Dedifferentiated amniotic fluid mesenchymal stem cell (primary cell): ENCODE results near the gene ABHD12B.

Experiments
- DNase-seq: peaks from one replicate; pipeline ENCODE4 v3.0.0-alpha.2; 2016; ENCODE audit errors: extremely low spot score

ABHD12B gene, protein sequence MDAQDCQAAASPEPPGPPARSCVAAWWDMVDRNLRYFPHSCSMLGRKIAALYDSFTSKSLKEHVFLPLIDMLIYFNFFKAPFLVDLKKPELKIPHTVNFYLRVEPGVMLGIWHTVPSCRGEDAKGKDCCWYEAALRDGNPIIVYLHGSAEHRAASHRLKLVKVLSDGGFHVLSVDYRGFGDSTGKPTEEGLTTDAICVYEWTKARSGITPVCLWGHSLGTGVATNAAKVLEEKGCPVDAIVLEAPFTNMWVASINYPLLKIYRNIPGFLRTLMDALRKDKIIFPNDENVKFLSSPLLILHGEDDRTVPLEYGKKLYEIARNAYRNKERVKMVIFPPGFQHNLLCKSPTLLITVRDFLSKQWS

DNA sequence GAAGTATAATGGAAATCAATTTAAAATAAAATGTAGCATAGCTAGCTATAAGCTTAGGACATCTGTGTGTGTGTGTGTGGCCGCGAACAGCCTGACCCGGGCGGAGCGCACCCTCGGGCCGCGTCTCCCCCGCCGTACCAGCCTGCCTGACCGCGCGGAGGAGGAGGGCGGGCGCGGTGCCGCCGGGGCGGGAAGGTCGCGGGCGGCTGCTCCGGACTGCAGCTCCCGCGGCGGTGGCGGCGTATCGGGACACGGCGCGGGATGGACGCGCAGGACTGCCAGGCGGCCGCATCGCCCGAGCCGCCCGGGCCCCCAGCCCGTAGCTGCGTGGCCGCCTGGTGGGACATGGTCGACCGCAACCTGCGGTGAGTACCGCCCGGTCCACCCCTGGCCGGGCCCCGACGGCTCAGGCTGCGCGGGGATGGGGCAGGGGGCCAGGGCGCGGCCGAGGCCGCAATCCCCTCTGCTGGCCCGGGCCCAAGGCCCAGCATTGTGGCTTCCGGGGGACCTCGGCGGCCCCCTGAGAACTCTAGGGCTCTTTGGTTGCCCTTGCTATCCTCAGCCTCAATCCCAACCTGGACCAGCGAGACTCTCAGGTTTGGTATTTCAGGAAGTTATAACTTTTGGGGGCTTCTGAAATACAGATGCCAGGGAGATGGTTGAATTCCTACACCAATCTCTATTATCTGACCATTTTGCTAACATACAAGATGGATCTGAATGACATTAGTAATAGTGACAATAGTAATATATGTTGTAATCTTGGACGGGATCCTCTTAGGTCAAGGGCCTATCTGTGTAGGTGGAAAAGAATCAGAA lies at the start of gene ABHD12B:
TSS of gene ABHD12B (plus strand) at position 140 of the 819 bp plus-strand sequence. CDS start at position 262, 122 bp downstream.
- DNase-seq = no peak

DNA sequence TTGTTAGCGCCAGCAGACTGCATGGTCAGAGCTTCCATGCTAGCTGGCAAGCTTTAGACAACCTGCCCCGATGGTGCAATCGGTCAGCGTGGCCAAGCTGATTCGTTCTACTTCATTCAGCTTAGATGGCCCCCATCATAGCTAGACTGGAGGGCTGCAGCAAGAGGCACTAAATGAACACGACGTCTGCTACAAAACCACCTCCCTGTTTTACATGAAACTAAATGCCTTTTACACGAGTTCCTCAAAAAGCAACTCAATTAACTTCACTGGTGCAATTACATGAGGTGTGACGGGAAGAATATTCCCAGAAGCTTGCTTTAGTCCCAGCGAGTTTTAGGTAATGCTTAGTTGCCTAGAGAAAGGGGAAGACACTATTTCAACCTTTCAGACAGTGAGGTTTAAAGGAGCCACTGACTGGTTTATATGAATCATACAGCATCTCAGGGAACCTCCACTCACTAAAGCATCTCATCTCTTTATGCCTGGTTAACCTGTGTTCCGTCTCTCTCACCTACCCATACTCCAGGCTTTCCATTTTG lies 49.3 kb upstream of the ABHD12B start:
- no peak for DNase-seq

DNA sequence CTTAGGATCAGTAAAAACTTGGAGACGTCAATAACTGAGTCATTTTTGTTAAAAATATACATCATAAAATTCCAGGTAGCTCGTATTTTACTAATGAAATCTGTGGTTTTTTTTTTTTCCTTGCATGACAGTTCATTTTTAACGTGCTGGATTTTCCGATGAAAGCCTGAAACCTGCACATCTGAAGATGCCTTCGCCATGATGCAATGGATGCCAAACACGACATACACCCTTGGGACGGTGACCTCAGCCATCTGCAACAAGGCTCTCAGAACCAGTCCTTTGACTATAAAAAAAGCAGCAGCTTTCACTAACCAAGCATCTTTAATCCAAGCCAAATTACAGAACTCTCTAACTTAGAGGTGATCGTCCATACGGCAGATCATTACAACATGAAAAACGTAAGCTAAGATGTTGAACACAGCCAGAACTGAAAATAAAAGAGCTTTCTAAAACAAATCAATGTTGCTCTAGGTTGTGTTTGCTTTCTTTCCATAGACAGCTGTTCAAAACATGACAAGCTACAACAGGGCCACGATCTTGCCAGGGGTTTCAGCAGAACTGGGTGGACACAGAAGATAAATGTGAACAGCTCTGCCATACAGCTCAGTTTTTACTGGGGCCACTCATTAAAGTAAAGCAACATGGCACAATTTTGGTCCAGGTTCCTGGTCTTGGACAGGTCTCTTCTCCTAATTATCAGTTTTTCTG lies 48.6 kb upstream of the ABHD12B start:
- DNase-seq = no peak

DNA sequence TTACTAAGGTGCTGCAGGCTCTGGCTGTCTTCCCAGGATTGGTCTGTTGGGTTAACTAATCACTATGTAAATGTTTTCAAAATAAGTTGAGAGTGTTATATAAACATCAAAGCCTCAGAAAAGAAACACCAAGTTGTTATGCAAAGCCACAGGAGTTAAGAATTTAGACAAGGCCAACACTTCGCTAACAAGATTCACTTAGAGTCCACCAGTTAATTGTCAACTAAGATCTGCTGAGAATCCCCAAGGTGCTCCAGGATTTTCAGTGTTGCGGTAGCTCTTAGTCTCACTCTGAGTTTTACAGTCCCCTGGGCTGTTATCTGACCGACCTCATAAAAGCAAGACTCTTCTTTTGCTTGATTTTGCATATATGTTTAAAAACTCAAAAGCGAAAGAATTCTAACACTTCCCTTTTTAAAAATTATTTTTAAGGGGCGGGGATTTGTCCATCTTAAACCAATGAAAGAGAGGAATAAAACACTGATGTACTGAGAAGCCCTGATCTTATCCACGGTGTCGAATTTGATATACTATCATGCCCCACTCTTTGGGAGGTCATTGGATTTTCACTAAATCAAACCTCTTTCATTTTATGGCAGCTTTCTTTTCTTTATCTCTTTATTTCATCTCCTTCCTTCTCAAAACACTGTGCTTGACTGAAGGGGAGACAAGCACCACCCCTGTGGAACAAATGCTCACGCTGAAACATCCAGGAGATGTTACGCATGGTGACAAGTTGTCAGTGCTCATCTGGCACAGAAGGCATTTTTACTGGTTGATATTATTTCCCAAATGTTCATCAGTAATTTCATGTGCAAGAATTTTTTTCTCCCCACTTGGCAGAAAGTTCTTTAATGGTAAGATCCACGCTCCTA lies 47.9 kb upstream of the ABHD12B start:
- DNase-seq = no peak

DNA sequence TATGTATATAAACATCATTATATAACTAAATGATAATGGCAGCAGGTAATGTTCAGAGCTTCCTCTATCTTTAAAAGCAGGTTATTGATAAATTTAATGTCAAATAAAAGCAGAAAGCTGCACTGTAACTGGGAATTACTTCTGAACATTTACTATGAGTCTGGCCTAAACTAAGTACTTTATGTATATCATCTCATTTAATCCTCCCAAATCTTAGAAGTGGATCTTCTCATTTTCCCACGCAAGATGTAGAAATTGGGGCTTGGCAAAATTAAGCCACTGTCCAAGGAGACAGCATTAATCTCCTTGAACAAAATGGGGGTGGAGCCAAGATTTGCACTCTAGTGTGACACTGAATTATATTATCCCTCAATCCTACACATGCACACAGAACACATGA lies 46.5 kb upstream of the ABHD12B start:
- DNase-seq = no peak

DNA sequence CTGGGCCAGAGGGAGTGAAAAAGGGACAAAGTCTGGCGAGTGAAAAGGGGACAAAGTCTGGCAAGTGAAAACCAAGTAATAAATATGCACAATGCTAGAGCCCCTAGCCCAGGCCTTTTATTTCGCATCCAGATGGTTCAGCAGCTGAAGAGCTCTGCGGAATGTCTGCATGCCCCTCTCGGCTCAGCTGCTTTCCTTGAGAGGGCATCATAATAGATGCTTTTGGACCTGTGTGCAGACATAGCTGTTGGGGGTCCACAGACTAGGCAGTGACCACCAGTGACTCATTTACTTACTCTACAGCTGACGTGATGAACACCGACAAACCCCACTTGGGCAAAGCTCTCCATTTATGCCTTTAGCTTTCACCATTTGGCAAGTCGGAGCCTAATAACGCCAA lies 45.2 kb upstream of the ABHD12B start:
- DNase-seq = no peak

DNA sequence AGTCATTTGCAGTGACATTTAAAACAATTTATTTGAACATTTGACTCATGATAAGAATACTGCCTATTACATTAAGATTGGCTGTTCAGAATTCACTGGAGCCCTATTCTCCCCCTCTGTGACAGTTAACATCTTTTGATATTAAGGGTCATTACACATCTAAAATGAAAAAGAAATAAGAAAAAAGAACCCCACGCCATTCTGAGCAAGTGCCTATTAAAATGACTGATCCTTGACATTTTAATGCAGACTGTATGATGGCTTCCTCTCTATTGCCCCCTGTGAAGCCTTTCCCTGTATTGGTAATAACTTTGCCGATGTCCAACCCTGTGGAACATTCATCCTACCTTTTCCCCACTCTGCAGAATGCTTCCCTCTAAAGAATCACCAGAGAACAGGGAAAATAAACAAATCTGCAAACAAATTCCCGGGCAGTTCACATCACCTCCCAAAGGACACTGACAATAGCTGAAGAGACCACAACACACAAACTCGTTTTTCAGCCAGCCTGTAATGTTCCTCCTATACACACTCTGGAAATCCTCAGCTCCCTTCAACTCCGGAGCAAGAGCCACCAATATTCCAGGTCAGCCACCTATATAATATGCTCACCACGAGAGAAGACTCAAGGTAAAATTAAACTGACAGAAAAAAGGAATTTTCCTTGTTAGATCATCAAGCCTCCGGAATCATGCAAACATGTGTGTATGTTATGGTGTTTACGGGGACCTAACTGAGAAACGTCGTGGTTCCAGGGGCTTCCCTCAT lies 42.9 kb upstream of the ABHD12B start:
- no peak for DNase-seq

DNA sequence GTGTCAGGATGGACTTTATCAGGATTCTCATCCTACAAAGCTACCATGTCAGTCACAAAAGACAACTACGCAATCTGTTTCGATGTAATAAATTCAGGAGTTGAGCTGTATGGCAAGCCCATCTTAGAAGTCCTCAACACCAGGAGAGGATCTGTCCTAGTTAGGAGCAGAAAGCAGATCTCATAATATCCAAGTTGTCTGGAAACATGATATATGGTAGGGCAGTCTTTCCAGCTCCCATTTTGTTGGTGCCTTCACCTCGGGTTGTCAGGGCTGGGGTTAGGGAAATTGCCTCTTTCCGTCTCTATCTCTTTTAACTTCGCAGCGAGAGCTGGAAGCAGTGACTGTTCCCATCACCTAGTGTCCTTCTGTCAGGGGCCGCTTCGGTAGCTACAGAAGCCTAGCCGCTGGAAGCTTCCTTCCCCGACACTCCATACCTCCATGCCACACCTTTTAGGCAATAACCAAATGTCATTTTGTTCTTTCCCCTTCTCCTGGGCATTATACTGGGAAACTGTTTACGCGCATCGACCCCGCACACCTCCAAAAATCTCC lies 42.3 kb upstream of the ABHD12B start:
- no peak for DNase-seq

DNA sequence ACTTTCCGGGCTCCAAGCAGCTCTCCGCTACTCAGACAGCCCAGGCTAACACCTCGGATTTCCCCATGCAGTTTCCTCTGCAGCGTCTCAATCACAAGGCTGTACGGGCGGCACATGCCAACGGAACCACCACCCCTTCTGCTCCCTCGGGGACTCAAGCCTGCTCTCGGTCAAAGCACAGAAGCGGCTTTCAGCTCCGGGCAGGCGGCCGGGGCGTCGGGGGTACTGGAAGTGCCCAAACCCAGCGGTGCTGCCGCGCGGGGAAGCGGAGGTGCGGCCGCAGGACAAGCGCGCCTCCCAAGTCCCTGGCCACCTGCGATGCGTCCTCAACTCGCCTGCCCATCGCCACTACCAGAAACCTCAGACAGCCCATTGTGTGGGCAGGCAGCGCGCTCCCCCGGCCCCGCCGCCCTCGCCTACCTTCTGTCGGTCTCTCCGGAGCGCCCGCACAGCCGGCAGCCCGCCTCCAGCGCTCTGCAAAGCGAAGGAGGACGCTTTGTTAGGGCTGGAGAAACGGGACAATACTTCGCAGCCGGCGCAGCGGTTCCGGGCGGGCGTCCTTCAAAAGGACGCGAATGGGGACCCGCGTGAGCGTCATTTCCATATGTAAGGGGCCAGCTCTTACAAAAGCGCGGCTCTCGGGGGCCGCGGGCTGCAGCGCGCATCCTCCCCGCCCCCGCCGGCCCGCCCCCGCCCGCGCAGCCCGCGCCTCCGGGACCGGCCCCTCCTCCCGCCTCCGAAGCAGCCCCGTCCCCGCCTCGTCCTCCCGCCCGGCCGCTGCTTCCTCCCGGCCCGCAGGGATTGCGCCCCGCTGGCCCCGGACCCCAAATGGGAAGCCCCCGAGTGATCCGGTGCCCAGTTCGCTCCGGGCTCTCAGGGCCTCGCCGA lies 41.6 kb upstream of the ABHD12B start:
- no peak for DNase-seq

DNA sequence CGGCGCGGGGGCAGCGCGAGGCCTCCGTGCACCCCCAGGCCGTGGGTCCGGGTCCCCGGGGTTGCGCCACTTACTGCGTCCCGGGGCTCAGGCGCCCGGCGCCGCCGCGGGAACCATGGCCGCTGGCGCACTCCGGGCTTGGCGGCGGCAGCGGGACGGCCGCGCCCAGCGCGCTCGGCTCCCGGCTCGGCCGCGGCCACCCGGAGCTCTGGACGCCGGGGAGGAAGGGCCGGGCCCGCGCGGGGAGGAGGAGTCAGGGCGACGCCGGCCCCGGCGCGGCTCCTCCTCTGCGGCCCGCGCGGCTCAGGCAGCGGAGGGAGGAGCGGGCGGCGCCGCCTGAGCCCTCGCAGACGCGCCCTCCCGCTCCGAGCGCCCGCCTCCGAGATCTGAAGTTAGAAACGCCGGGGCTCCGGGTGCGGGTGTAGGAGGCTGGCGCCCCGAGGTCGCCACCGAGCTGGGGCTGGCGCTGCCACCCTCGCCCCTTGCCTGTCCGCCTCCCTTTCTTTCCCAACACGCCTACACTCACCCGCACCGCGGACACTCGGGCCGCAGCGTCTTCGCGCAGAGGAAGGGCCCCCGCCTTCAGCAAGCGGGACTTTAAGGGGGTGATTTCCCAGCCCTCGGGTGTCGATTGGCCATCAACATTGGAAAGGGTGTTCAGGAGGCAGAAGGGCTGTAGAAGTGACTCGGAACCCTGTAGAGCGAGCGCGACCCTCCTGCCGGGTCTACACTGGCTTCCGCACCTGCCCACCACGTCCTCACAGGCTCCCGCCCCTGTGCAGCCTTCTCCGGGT lies 40.7 kb upstream of the ABHD12B start, which contains the start of gene NIN:
TSS of gene NIN (minus strand) at position 231 of the 794 bp plus-strand sequence. CDS start 9,106 bp downstream, outside the sequence.
- peak; percentile 73 for DNase-seq

DNA sequence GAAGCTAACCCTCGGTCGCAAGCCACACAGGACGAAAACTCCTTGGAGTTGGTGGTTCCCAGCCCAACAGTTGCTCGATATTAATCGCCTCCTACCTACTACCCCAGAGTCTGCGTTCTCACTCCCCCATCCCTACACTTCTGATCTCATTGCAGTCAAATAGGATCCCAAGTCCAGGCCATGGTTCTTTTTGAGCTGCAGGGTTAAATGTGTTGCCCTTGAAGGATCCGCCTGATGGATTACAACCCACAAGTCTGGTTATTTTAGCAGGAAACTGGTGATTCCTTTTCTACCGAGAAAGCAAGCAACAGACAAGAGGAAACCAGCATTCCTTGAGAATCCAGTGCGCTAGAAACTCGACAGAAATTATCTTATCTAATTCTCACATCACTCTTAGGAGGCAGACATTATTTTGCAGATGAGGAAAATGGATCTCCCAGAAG lies 40.1 kb upstream of the ABHD12B start:
- no peak for DNase-seq

DNA sequence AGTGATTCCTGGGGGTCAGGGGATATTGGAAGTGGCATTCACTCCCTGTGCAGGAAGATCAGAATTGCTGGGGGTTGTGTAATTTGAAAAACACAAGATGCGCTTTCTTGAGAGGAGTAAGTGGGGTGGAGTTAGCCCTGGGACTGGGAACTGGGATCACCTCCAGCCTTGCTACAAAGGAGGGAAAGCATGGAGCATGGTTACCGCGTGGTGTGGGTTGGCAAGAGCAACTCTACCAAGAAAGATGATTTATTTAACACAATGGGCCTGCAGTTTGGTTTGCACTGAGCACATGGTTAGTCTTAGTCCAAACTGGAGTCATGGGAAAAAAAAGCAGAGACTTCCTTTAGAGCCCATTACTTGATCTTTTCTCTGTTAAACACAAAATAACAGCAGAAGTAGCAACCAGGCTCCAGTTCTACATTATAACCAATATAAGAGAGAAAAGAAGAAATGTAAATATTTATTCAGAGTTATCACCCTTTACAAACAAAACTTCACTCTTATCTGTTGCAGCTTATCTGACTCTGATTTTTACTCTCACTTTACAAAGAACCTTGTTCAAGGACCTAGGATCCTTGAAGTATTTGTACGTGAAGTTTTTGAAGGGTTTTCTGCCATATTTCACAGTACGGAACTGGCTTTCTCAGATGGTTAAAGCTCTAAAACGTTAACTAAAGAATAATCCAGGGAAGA lies 38.8 kb upstream of the ABHD12B start:
- DNase-seq = no peak

DNA sequence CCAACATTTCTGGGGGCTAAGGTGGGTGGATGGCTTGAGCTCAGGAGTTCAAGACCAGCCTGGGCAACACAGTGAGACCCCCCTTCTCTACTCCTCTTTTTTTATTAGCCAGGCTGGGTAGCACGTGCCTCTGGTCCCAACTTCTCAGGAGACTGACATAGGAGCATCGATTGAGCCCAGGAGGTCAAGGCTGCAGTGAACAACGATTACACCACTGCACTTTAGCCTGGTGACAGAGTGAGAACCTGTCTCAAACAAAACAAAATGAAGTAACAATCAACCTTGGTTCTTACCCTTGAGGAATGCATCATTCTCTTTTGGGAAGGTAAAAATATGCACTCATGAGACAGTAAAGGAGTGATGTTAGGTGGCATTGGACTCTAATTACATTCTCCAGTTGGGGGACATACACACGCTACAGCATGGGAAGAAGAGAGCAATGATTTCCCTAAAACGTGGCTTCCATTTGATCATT lies 37.0 kb upstream of the ABHD12B start:
- no peak for DNase-seq

DNA sequence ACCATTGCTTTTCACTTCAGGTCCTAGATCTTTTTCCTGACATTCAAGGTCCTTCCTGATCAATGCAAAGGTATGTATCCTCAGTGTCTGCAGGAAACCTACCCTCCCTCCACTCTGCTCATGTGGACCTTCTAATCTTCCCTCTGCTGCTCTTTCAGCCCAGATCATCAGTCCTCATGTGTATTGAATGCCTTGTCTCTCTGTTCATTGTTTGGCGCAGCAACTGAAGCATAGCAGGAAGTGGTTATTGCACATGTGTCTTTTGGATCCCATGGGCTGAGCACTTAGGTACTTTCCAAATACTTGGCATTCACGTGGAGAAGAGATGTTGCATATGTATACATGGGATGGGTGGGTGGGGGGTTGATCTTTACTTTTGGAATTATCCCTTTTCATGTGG lies 36.6 kb upstream of the ABHD12B start:
- DNase-seq = no peak

DNA sequence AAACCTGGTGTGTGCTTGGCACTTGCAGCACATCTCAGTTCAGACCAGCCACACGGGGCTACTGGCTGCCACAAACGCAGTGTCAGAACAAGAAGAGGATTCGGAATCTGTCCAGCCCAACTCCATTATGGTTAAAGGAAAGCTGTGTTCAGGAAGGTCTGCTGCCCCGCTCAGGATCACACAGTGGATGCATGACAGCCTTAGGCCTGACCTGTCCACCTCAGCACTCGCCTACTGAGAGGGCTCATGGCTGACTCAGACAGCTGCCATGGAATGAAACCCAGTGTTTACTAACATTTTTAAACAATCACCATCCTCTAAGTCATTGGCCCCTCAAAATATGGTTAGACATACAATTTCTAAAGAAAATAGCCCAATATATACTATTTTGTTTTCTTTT lies 35.3 kb upstream of the ABHD12B start:
- DNase-seq = no peak

DNA sequence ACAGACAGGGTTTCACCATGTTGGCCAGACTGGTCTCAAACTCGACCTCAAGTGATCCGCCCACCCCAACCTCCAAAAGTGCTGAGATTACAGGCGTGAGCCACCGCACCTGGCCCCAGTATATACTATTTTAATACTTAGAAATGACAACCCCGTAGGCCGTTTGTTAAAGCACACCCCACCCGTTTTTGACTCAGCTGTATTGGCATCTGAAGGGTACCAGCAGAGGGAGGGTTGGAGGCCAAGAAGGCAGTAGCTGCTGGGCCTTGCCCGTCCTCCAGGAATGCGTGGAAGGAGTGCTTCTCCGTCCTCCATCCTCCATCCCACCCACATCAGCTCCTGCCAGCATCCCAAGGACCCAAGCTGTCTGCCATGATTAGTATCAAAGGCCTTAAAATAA lies 34.6 kb upstream of the ABHD12B start:
- DNase-seq = no peak

DNA sequence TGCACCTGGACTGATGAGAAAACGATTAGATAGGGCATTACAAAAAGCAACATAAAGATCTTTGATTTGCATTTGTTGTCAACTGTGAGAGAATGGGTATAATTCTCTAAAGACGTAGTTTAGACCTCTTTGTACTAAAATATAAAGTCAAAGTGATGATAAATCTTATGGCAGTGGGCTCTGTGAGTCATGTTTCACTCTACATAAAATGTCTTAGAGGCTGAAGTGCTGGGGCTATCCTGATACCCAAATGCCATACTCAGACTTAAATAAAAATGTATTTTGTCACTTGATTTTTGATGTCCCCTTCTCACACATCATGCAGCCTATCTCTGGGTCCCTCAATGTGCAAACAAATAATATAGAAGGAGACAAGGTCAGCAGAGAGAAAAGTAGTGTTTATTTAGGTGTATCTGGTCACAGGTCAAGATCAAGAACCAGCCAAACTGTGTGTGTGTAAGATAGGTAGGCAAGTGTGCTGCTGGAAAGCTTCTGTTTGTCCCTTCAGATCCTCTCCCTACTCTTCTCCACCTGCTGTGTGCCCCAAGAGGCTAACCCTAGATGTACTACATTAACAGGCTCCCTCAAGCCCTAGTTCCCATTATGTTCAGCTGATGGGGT lies 33.9 kb upstream of the ABHD12B start:
- DNase-seq = no peak
